Adrenal gland (tissue), 5 donors: Measurements from ENCODE around the gene RBM14.

Source experiments
- POLR2A ChIP-seq, 2 donors: fragments of 450-650 bp; IDR thresholded peaks; one replicate each; pipeline ENCODE4 v1.6.1; 2017; ENCODE audit warnings: antibody characterized with exemption in 2 of 2, mild to moderate bottlenecking in 2 of 2, moderate library complexity in 1 of 2
- TF ChIP-seq, protein P1 (sequence below), 6 experiments: fragments of 450-650 bp in 4 of 6; fragments of 200-600 bp in 2 of 6; sonication (generic) in 1 of 6; IDR thresholded peaks; 1 replicate in 5 of 6; 2 replicates in 1 of 6; pipeline versions ENCODE4 v1.5.1 to v1.8.0; 2016 to 2021; ENCODE audit warnings: antibody characterized with exemption in 6 of 6, mild to moderate bottlenecking in 2 of 6, moderate library complexity in 1 of 6
- donor health status: DM: no; HTN: no; CAD: no.

DNA sequence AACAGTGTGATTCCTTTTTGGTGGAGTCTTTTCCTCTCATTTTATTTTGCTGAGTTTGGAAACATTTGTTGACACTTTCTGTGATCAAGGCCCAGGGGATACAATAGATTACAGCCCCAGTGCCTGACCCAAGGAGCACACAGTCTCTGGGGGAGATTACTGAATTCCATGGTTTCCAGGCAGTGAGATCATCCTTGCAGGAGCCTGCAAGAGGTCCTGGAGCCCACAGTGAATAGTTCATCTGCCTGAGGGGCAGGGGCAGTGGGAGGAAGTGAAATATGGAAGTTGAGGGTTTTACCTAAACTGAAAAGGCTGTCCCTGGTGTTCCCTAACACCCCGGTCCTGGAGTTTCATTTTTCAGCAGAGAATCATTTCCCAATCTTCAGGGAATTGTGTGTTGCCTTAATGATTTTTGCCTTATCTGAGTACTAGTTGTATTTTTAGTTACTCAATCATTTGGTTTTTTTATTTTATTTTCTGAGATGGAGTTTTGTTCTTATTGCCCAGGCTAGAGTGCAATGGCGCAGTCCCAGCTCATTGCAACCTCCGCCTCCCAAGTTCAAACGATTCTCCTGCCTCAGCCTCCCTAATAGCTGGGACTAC is 15.7 kb upstream of the RBM14 start:
- TF ChIP-seq, protein P1, sequence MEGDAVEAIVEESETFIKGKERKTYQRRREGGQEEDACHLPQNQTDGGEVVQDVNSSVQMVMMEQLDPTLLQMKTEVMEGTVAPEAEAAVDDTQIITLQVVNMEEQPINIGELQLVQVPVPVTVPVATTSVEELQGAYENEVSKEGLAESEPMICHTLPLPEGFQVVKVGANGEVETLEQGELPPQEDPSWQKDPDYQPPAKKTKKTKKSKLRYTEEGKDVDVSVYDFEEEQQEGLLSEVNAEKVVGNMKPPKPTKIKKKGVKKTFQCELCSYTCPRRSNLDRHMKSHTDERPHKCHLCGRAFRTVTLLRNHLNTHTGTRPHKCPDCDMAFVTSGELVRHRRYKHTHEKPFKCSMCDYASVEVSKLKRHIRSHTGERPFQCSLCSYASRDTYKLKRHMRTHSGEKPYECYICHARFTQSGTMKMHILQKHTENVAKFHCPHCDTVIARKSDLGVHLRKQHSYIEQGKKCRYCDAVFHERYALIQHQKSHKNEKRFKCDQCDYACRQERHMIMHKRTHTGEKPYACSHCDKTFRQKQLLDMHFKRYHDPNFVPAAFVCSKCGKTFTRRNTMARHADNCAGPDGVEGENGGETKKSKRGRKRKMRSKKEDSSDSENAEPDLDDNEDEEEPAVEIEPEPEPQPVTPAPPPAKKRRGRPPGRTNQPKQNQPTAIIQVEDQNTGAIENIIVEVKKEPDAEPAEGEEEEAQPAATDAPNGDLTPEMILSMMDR (IDR thresholded peaks at IDR 0.05) = no peak
- no peak for TF ChIP-seq POLR2A (IDR thresholded peaks at IDR 0.05)
